ENCODE data around the gene GNAQ.
"Not testable (repeated sequence)": the region's sequence is repeated elsewhere in the genome, so short reads cannot be mapped to it uniquely, and the experiment has no call there.

The GNAQ gene

DNA sequence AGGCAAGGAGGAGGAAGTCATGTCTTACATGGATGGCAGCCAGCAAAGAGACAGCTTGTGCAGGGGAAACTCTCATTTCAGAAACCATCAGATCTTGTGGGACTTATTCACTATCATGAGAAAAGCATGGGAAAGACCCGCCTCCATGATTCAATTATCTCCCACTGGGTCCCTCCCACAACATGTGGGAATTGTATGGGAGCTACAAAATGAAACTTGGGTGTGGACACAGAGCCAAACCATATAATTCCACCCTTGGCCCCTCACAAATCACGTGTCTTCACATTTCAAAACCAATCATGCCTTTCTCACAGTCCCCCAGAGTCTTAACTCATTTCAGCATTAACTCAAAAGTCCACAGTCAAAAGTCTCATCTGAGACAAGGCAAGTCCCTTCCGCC, 341.5 kb downstream of the GNAQ start:
- H3K27me3 ChIP-seq (ENCODE audit: control insufficient read depth in 5 of 5, insufficient read depth in 4 of 5, low read length in 5 of 5); H3K36me3 ChIP-seq (ENCODE audit: control insufficient read depth in 5 of 5, insufficient read depth in 5 of 5, low read length in 5 of 5); H3K27ac ChIP-seq (ENCODE audit: low read depth, low read length); H3K9me3 ChIP-seq (ENCODE audit: control insufficient read depth in 5 of 5, low read length in 5 of 5); H3K4me3 ChIP-seq (ENCODE audit: low read depth in 1 of 5, low read length in 5 of 5); H3K9ac ChIP-seq (ENCODE audit: low read length in 5 of 5); H3K4me1 ChIP-seq (ENCODE audit: control insufficient read depth in 5 of 5, insufficient read depth in 5 of 5, low read length in 5 of 5): not testable (repeated sequence)

- not testable (repeated sequence) for H3K27ac ChIP-seq (ENCODE audit: low read depth, low read length); H3K9me3 ChIP-seq (ENCODE audit: control insufficient read depth in 5 of 5, low read length in 5 of 5); H3K4me1 ChIP-seq (ENCODE audit: control insufficient read depth in 5 of 5, insufficient read depth in 5 of 5, low read length in 5 of 5); H3K27me3 ChIP-seq (ENCODE audit: control insufficient read depth in 5 of 5, insufficient read depth in 4 of 5, low read length in 5 of 5); H3K9ac ChIP-seq (ENCODE audit: low read length in 5 of 5); H3K36me3 ChIP-seq (ENCODE audit: control insufficient read depth in 5 of 5, insufficient read depth in 5 of 5, low read length in 5 of 5); H3K4me3 ChIP-seq (ENCODE audit: low read depth in 1 of 5, low read length in 5 of 5)
Measured at GRCh38 chr9:77687737-77688136, 343.9 kb downstream of the GNAQ start.

GRCh38 chr9:77680581-77680980, 351.0 kb downstream of the GNAQ start:
- H3K36me3 ChIP-seq (ENCODE audit: control insufficient read depth in 5 of 5, insufficient read depth in 5 of 5, low read length in 5 of 5): no peaks in the 10 kb centered on the region
- no peaks in the 10 kb centered on the region for H3K9me3 ChIP-seq (ENCODE audit: control insufficient read depth in 5 of 5, low read length in 5 of 5)
- no peak overlapping the region for H3K4me3 ChIP-seq (ENCODE audit: low read depth in 1 of 5, low read length in 5 of 5)
- peaks cover 0 to 16% (median 3%) of the 10 kb centered on the region in 5 donors for H3K4me1 ChIP-seq (ENCODE audit: control insufficient read depth in 5 of 5, insufficient read depth in 5 of 5, low read length in 5 of 5)
- no peak overlapping the region for H3K9ac ChIP-seq (ENCODE audit: low read length in 5 of 5)
- H3K27me3 ChIP-seq (ENCODE audit: control insufficient read depth in 5 of 5, insufficient read depth in 4 of 5, low read length in 5 of 5): no peaks in the 10 kb centered on the region
- no peak overlapping the region for H3K27ac ChIP-seq (ENCODE audit: low read depth, low read length)

DNA sequence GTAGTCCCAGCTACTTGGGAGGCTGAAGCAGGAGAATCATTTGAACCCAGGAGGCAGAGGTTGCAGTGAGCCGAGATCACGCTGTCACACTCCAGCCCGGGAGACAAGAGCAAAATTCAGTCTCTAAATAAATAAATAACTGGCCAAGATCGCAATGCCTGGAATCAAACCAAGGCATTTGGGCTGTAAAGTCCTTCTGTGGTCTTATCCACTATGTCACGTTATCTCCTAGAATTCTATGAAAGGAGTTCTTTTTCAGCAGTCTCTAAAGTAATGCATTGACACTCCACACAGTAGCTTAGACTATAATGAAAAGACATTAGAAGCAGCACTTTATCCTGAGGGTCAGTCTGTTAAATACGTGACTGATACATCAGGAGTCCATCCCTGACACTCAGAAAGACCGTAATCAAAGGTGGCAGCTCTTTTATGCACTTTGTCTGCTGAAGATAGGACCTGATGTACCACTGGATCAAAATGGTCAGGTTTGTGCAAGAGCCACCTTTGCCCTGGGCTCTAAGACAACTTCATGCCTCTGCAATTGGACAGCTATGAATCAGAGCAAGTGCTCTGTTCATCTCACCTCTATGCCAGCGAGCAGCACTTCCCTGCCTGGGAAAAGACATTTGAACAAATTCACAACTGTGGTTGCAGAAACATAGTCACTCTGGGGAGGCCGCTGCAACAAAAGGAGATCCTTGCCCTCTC, 351.8 kb downstream of the GNAQ start:
- Histone ChIP-seq H3K9ac (ENCODE audit: low read length in 5 of 5) (no peak overlapping the region), H3K27ac (ENCODE audit: low read depth, low read length) (no peak overlapping the region), H3K4me3 (ENCODE audit: low read depth in 1 of 5, low read length in 5 of 5) (no peak overlapping the region), H3K36me3 (ENCODE audit: control insufficient read depth in 5 of 5, insufficient read depth in 5 of 5, low read length in 5 of 5) (no peaks in the 10 kb centered on the region), H3K27me3 (ENCODE audit: control insufficient read depth in 5 of 5, insufficient read depth in 4 of 5, low read length in 5 of 5) (no peaks in the 10 kb centered on the region), H3K4me1 (ENCODE audit: control insufficient read depth in 5 of 5, insufficient read depth in 5 of 5, low read length in 5 of 5) (peaks cover 0 to 16% (median 3%) of the 10 kb centered on the region in 5 donors), H3K9me3 (ENCODE audit: control insufficient read depth in 5 of 5, low read length in 5 of 5) (no peaks in the 10 kb centered on the region)

GRCh38 chr9:77679088-77679487, 352.5 kb downstream of the GNAQ start:
- no peak overlapping the region for H3K9ac ChIP-seq (ENCODE audit: low read length in 5 of 5)
- no peak overlapping the region for H3K27ac ChIP-seq (ENCODE audit: low read depth, low read length)
- peaks cover 0 to 16% (median 5%) of the 10 kb centered on the region in 5 donors for H3K4me1 ChIP-seq (ENCODE audit: control insufficient read depth in 5 of 5, insufficient read depth in 5 of 5, low read length in 5 of 5)
- no peaks in the 10 kb centered on the region for H3K36me3 ChIP-seq (ENCODE audit: control insufficient read depth in 5 of 5, insufficient read depth in 5 of 5, low read length in 5 of 5)
- H3K4me3 ChIP-seq (ENCODE audit: low read depth in 1 of 5, low read length in 5 of 5): no peak overlapping the region
- no peaks in the 10 kb centered on the region for H3K27me3 ChIP-seq (ENCODE audit: control insufficient read depth in 5 of 5, insufficient read depth in 4 of 5, low read length in 5 of 5)
- H3K9me3 ChIP-seq (ENCODE audit: control insufficient read depth in 5 of 5, low read length in 5 of 5): no peaks in the 10 kb centered on the region

GRCh38 chr9:77677957-77678535, 353.6 kb downstream of the GNAQ start:
- Histone ChIP-seq H3K9me3 (ENCODE audit: control insufficient read depth in 5 of 5, low read length in 5 of 5) (no peaks in the 10 kb centered on the region), H3K27ac (ENCODE audit: low read depth, low read length) (no peak overlapping the region), H3K4me3 (ENCODE audit: low read depth in 1 of 5, low read length in 5 of 5) (no peak overlapping the region)

GRCh38 chr9:77677397-77677796, 354.2 kb downstream of the GNAQ start:
- Histone ChIP-seq H3K36me3 (ENCODE audit: control insufficient read depth in 5 of 5, insufficient read depth in 5 of 5, low read length in 5 of 5) (no peaks in the 10 kb centered on the region), H3K27me3 (ENCODE audit: control insufficient read depth in 5 of 5, insufficient read depth in 4 of 5, low read length in 5 of 5) (no peaks in the 10 kb centered on the region), H3K9ac (ENCODE audit: low read length in 5 of 5) (no peak overlapping the region), H3K9me3 (ENCODE audit: control insufficient read depth in 5 of 5, low read length in 5 of 5) (no peaks in the 10 kb centered on the region), H3K4me1 (ENCODE audit: control insufficient read depth in 5 of 5, insufficient read depth in 5 of 5, low read length in 5 of 5) (peaks cover 0 to 16% (median 6%) of the 10 kb centered on the region in 5 donors), H3K27ac (ENCODE audit: low read depth, low read length) (no peak overlapping the region), H3K4me3 (ENCODE audit: low read depth in 1 of 5, low read length in 5 of 5) (no peak overlapping the region)

More at GRCh38 chr9:77677957-77678535, 353.6 kb downstream of the GNAQ start:
- Histone ChIP-seq H3K36me3 (ENCODE audit: control insufficient read depth in 5 of 5, insufficient read depth in 5 of 5, low read length in 5 of 5) (no peaks in the 10 kb centered on the region), H3K9ac (ENCODE audit: low read length in 5 of 5) (no peak overlapping the region), H3K27me3 (ENCODE audit: control insufficient read depth in 5 of 5, insufficient read depth in 4 of 5, low read length in 5 of 5) (no peaks in the 10 kb centered on the region), H3K4me1 (ENCODE audit: control insufficient read depth in 5 of 5, insufficient read depth in 5 of 5, low read length in 5 of 5) (peaks cover 0 to 16% (median 6%) of the 10 kb centered on the region in 5 donors)

- Histone ChIP-seq H3K4me1 (ENCODE audit: control insufficient read depth in 5 of 5, insufficient read depth in 5 of 5, low read length in 5 of 5) (peaks cover 0 to 6% (median 3%) of the 10 kb centered on the region in 5 donors), H3K27me3 (ENCODE audit: control insufficient read depth in 5 of 5, insufficient read depth in 4 of 5, low read length in 5 of 5) (no peaks in the 10 kb centered on the region), H3K4me3 (ENCODE audit: low read depth in 1 of 5, low read length in 5 of 5) (no peak overlapping the region), H3K36me3 (ENCODE audit: control insufficient read depth in 5 of 5, insufficient read depth in 5 of 5, low read length in 5 of 5) (no peaks in the 10 kb centered on the region), H3K9me3 (ENCODE audit: control insufficient read depth in 5 of 5, low read length in 5 of 5) (no peaks in the 10 kb centered on the region), H3K27ac (ENCODE audit: low read depth, low read length) (no peak overlapping the region), H3K9ac (ENCODE audit: low read length in 5 of 5) (no peak overlapping the region)
Measured at GRCh38 chr9:77673941-77674791, 357.4 kb downstream of the GNAQ start.

DNA sequence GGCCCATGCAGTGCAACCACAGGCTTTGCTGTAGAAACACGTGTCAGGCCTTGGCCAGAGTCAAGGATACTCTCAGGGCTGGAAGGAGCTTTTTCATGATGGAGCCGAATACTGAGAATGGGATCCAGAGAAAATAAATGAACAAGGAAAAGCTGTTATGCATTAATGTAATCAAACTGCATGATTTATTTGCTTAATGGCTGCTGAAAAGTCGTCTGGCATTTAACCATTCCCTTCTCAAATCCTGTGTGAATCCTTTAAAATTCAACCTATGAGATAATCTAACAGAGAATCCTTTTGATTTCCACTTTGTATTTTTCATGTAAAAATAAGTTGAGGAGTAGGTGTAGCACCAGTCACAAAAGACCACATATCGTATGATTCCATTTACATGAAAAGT, 359.4 kb downstream of the GNAQ start:
- Histone ChIP-seq H3K9ac (ENCODE audit: low read length in 5 of 5) (no peak overlapping the region), H3K27me3 (ENCODE audit: control insufficient read depth in 5 of 5, insufficient read depth in 4 of 5, low read length in 5 of 5) (no peaks in the 10 kb centered on the region), H3K4me3 (ENCODE audit: low read depth in 1 of 5, low read length in 5 of 5) (no peak overlapping the region), H3K9me3 (ENCODE audit: control insufficient read depth in 5 of 5, low read length in 5 of 5) (no peaks in the 10 kb centered on the region), H3K4me1 (ENCODE audit: control insufficient read depth in 5 of 5, insufficient read depth in 5 of 5, low read length in 5 of 5) (peaks cover 0 to 3% (median 2%) of the 10 kb centered on the region in 5 donors), H3K36me3 (ENCODE audit: control insufficient read depth in 5 of 5, insufficient read depth in 5 of 5, low read length in 5 of 5) (no peaks in the 10 kb centered on the region), H3K27ac (ENCODE audit: low read depth, low read length) (no peak overlapping the region)

DNA sequence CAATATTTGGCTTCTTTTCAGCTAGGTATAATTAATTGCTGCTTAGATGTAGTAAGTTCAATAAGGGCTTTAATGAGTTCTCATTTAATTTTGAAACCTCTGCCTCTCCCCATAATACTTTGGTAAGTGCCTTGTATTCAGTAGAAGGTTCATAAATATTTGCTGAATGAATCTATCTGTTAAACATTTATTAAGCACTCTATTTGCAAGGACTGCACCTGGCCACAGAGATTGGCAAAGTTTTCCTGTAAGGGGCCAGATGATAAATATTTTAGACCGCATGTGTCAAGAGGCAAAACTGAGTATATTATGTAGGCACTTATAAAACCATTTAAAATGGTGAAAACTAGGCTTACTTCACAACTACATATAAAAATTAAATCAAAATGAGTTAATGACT, 364.5 kb downstream of the GNAQ start:
- Histone ChIP-seq H3K4me1 (ENCODE audit: control insufficient read depth in 5 of 5, insufficient read depth in 5 of 5, low read length in 5 of 5) (peaks cover 0 to 12% (median 7%) of the 10 kb centered on the region in 5 donors), H3K9me3 (ENCODE audit: control insufficient read depth in 5 of 5, low read length in 5 of 5) (no peaks in the 10 kb centered on the region), H3K27ac (ENCODE audit: low read depth, low read length) (no peak overlapping the region), H3K4me3 (ENCODE audit: low read depth in 1 of 5, low read length in 5 of 5) (no peak overlapping the region), H3K9ac (ENCODE audit: low read length in 5 of 5) (no peak overlapping the region), H3K36me3 (ENCODE audit: control insufficient read depth in 5 of 5, insufficient read depth in 5 of 5, low read length in 5 of 5) (no peaks in the 10 kb centered on the region), H3K27me3 (ENCODE audit: control insufficient read depth in 5 of 5, insufficient read depth in 4 of 5, low read length in 5 of 5) (no peaks in the 10 kb centered on the region)
